ENCODE measurements around the gene STS. TPM values are rescaled to one million over a fixed set of nuclear protein-coding genes. Genes with fewer than 3 reads are reported as not detected.

The STS gene
- total RNA-seq, 1 donor from 2014 or later = 4.5 TPM

DNA sequence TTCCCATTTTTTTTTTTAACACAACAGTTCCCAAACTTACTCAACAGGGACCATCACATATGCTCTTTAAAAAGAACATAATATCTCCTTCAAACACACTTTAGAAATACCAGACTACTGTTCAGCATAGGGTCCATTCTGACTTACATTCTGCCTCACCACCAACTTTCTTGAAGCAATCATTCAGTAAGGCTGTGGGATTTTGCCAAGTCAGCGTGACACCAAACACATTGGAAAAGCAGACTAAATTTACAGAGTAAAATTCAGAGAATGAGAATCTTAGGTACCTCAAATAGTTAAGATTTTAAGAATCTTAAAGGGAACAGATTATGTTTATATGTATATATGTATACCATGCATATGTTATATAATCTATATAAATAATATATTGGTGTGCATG is 7.7 kb downstream of the STS start:
- no peaks in the 10 kb centered on the region for H3K36me3 Mint-ChIP-seq
- peaks cover 15% of the 10 kb centered on the region for H3K4me1 Mint-ChIP-seq

DNA sequence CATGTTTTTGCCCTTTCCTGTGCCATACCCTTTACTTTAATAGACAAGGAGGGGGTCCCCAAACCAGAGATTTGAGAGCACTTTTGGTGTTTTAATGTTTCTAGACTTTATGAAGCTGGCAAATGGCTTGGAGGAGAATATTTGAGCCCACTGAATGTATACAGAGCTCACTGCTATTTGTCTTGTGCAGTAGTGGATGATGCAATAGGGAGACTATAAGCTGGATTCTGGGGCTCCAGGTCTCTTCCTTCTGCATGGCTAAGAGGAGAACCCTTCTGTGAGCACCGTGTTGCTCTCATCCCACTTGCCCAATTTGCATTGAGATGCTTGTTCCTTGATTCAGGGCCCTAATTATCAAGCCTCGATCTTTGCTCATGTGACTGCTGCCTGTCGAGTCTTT is 9.4 kb downstream of the STS start:
- Mint-ChIP-seq H3K27me3 (ENCODE audit: low read depth) (peaks cover 15% of the 10 kb centered on the region), H3K27ac (no peak overlapping the region), H3K4me3 (no peak overlapping the region)

More for the DNA sequence above, 7.7 kb downstream of the STS start:
- Mint-ChIP-seq H3K9me3 (no peaks in the 10 kb centered on the region), H3K4me3 (no peak overlapping the region), H3K27me3 (ENCODE audit: low read depth) (peaks cover 15% of the 10 kb centered on the region), H3K27ac (no peak overlapping the region)
- TF ChIP-seq, protein P1, sequence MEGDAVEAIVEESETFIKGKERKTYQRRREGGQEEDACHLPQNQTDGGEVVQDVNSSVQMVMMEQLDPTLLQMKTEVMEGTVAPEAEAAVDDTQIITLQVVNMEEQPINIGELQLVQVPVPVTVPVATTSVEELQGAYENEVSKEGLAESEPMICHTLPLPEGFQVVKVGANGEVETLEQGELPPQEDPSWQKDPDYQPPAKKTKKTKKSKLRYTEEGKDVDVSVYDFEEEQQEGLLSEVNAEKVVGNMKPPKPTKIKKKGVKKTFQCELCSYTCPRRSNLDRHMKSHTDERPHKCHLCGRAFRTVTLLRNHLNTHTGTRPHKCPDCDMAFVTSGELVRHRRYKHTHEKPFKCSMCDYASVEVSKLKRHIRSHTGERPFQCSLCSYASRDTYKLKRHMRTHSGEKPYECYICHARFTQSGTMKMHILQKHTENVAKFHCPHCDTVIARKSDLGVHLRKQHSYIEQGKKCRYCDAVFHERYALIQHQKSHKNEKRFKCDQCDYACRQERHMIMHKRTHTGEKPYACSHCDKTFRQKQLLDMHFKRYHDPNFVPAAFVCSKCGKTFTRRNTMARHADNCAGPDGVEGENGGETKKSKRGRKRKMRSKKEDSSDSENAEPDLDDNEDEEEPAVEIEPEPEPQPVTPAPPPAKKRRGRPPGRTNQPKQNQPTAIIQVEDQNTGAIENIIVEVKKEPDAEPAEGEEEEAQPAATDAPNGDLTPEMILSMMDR (IDR thresholded peaks at IDR 0.05; ENCODE audit: unreplicated experiment) = no peak
- DNase-seq (ENCODE audit: low spot score in 2 of 2, unreplicated experiment in 2 of 2) = no peak

DNA sequence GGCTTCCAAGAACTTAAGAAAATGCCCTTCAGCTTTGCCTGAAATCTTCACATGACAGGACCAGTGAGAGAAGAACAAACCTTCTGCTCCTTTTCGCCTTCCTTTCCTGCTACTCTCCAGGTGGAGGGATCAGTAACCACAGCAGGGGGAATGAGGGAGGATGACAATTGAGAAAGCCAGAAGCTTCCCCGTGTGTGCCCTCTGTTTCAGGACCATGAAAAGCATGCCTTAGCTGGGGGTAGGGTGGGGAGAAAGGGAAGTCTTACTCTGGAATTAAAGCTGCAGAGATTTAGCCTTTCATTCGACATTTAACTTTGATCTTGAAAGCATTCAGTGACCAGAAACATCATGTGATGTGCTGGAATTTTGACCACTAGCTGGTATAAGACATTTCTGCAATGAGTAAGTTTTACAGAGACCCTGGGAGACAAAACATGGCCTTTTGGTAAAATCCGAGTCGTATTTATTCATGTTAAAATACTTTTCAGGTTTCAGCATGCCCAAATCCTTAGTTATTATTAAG is 11.0 kb downstream of the STS start:
- H3K4me3 Mint-ChIP-seq = no peak overlapping the region
- no peaks in the 10 kb centered on the region for H3K36me3 Mint-ChIP-seq
- TF ChIP-seq, protein P1 (IDR thresholded peaks at IDR 0.05; ENCODE audit: unreplicated experiment) = no peak
- DNase-seq (ENCODE audit: low spot score in 2 of 2, unreplicated experiment in 2 of 2) = no peak
- no peaks in the 10 kb centered on the region for H3K9me3 Mint-ChIP-seq
- H3K4me1 Mint-ChIP-seq = peaks cover 33% of the 10 kb centered on the region
- H3K27ac Mint-ChIP-seq = no peak overlapping the region
- peaks cover 7% of the 10 kb centered on the region for H3K27me3 Mint-ChIP-seq (ENCODE audit: low read depth)

More for the DNA sequence above, 9.4 kb downstream of the STS start:
- no peak for DNase-seq (ENCODE audit: low spot score in 2 of 2, unreplicated experiment in 2 of 2)
- Mint-ChIP-seq H3K4me1 (peaks cover 31% of the 10 kb centered on the region), H3K9me3 (no peaks in the 10 kb centered on the region), H3K36me3 (no peaks in the 10 kb centered on the region)
- TF ChIP-seq, protein P1 (IDR thresholded peaks at IDR 0.05; ENCODE audit: unreplicated experiment) = no peak

DNA sequence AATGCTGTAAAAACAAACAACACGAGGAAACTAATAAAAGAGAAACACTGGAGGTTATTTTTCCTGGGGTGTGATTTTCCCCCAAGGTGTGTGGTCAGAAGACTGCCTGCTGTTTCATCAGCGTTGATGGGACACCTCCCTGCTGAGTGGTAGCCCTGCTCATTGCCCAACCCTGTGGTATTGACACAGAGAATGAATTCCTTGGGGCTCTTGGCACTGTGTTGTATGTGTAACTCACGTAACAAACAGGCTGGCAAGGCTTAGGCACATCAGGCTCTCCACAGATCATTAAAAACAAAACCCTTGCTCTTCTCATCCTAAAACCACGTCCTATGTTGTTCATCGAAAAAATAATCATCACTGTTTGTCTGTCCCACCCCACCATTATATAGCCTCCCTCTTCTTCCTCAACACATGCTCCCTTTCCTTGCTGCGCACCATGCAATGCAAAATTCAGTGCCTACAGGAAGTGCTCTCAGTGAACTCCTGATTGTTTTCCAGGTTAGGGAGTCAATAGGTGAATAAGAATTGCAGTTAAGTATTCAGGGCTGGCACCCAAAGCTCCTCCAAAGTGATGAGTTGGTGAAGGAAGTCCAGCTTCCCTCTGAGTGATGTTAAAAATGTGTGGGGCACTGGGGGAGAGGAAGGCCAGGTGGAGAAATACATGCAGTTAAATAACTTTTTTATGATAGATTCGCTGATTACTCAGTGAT is 11.8 kb downstream of the STS start:
- Mint-ChIP-seq H3K36me3 (no peaks in the 10 kb centered on the region), H3K27ac (no peak overlapping the region), H3K9me3 (no peaks in the 10 kb centered on the region), H3K27me3 (ENCODE audit: low read depth) (no peaks in the 10 kb centered on the region), H3K4me1 (peaks cover 33% of the 10 kb centered on the region), H3K4me3 (no peak overlapping the region)
- DNase-seq (ENCODE audit: low spot score in 2 of 2, unreplicated experiment in 2 of 2) = no peak
- TF ChIP-seq, protein P1 (IDR thresholded peaks at IDR 0.05; ENCODE audit: unreplicated experiment) = no peak

DNA sequence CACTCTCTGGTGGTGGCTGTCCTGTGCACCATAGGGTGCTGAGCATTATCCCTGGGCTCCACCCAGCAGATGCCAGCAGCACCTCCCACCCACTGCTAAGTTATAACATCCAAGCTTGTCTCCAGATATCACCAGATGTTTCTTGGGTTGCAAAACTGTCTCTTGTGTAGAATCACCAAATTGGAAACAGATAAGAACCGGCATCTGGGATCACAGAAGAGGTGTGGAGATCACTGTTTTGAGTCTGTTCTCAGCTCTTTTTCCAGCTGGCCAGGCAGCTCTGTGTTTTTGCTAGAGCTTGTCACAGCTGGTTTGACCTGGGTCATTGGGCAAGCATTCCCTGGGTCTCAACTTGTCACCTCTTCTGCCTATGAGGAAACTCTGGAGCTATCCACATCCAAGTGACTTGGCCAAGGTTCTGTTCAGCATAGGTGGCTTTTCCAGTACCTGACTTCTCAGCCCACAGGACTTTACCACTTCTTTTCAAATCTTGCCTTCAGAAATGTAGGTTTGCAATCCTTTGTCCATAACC is 15.7 kb downstream of the STS start:
- no peaks in the 10 kb centered on the region for H3K9me3 Mint-ChIP-seq
- peaks cover 33% of the 10 kb centered on the region for H3K4me1 Mint-ChIP-seq
- no peak for DNase-seq (ENCODE audit: low spot score in 2 of 2, unreplicated experiment in 2 of 2)
- no peak overlapping the region for H3K4me3 Mint-ChIP-seq
- TF ChIP-seq, protein P1 (IDR thresholded peaks at IDR 0.05; ENCODE audit: unreplicated experiment) = no peak
- H3K36me3 Mint-ChIP-seq = no peaks in the 10 kb centered on the region
- H3K27me3 Mint-ChIP-seq (ENCODE audit: low read depth) = no peaks in the 10 kb centered on the region
- no peak overlapping the region for H3K27ac Mint-ChIP-seq

All from mesothelial cell of epicardium (in vitro differentiated cells).